Astrocyte of the cerebellum (primary cell): ENCODE results near the gene MYH16.
A peak's percentile ranks its signal among the peaks of the same experiment; 100 is the strongest.
"Not testable (repeated sequence)": the region's sequence is repeated elsewhere in the genome, so short reads cannot be mapped to it uniquely, and the experiment has no call there.

ENCODE experiments used
- DNase-seq: peaks from one replicate; pipeline ENCODE4 v3.0.0-alpha.2; 2011; ENCODE audit warnings: low read depth
- H3K4me3 ChIP-seq: 2 replicates; pipeline ENCODE4 v1.5.1; 2011; ENCODE audit warnings: mild to moderate bottlenecking, low read depth, low read length, moderate library complexity
- CTCF ChIP-seq: IDR thresholded peaks from 2 replicates; pipeline ENCODE4 v1.5.1; 2012; ENCODE audit warnings: low read length, low read depth, moderate library complexity, mild to moderate bottlenecking; ENCODE audit errors: missing control alignments
- in situ Hi-C: cut with HindIII; loops from 2 replicates; pipeline ENCODE4 v1.10.0; 2017; ENCODE audit warnings: low sequenced_read_pairs

MYH16 gene

GRCh38 chr7:99267841-99268576, 4.6 kb upstream of the MYH16 start:
- in situ Hi-C loops, result no loop called here
- TF ChIP-seq CTCF, result no peak
- no peak overlapping the region for H3K4me3 ChIP-seq
- peak; percentile 49 for DNase-seq

- in situ Hi-C loops, result no loop called here
Observed at GRCh38 chr7:99268577-99268908, 4.1 kb upstream of the MYH16 start.

GRCh38 chr7:99270702-99271101, 1.9 kb upstream of the MYH16 start:
- no peak for TF ChIP-seq CTCF
- no peak for DNase-seq
- in situ Hi-C loops, result no loop called here
- no peak overlapping the region for H3K4me3 ChIP-seq

More at GRCh38 chr7:99268577-99268908, 4.1 kb upstream of the MYH16 start:
- H3K4me3 ChIP-seq, result no peak overlapping the region
- DNase-seq, result no peak
- no peak for TF ChIP-seq CTCF

GRCh38 chr7:99273561-99273960, 922 bp downstream of the MYH16 start:
- DNase-seq, in situ Hi-C loops: not testable (repeated sequence)

GRCh38 chr7:99274908-99275307, 2.3 kb downstream of the MYH16 start:
- DNase-seq, in situ Hi-C loops, H3K4me3 ChIP-seq: not testable (repeated sequence)

More at GRCh38 chr7:99273561-99273960, 922 bp downstream of the MYH16 start:
- H3K4me3 ChIP-seq, result not testable (repeated sequence)

GRCh38 chr7:99275496-99275895, 2.9 kb downstream of the MYH16 start:
- DNase-seq, result no peak
- H3K4me3 ChIP-seq, result no peak overlapping the region
- TF ChIP-seq CTCF, result no peak
- in situ Hi-C loops, result no loop called here

- TF ChIP-seq CTCF, result no peak
- in situ Hi-C loops, result no loop called here
- no peak overlapping the region for H3K4me3 ChIP-seq
- no peak for DNase-seq
Observed at GRCh38 chr7:99278180-99278579, 5.5 kb downstream of the MYH16 start.

- H3K4me3 ChIP-seq, in situ Hi-C loops, DNase-seq: not testable (repeated sequence)
Observed at GRCh38 chr7:99284165-99284564, 11.5 kb downstream of the MYH16 start.
